Fibroblast of skin of scalp (primary cell): Measurements from ENCODE around the gene INHBC.

Experiments
- DNase-seq: peaks from one replicate; pipeline ENCODE4 v3.0.0-alpha.2; 2013

INHBC gene

DNA sequence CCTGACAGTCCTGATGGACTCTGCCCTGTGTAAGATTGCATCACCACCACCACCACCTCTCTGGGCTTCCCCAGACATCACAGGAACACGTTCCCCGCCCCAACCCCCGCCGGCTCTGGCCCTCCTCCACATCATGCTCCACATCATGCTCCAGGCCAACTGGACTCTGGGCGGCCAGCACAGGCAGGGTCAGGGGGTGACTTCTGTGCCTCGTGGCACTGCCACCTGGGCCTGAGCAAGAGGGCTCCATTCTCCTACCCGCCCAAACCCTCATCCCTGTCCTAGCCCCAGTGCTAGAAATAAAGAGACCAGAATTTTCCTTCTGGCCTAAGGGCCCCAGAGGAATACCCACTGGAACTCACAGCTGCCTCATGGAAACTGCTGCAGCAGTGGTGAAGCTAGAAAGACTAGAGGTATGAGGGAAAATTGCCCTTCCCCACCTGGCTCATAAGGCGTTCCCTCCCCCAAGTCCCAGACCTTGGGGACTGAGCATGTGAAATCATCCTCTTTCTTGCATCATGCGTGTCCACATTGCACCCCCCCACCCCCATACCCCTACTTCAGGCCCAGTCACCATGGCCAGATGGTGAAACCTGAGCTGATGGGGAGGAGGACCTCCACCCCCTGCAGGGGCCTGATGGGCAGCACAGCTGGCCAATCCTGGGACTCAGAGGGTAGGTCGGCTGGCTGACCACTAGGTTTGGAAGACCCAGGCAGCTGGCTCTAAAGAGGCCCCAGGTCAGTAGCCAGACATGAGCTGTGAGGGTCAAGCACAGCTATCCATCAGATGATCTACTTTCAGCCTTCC, 20.2 kb downstream of the INHBC start, which contains the start of gene INHBE:
INHBE (plus strand) TSS at position 742 of the 808 bp plus-strand sequence. CDS start 230 bp downstream, outside the sequence.
- peak; percentile 98 for DNase-seq

DNA sequence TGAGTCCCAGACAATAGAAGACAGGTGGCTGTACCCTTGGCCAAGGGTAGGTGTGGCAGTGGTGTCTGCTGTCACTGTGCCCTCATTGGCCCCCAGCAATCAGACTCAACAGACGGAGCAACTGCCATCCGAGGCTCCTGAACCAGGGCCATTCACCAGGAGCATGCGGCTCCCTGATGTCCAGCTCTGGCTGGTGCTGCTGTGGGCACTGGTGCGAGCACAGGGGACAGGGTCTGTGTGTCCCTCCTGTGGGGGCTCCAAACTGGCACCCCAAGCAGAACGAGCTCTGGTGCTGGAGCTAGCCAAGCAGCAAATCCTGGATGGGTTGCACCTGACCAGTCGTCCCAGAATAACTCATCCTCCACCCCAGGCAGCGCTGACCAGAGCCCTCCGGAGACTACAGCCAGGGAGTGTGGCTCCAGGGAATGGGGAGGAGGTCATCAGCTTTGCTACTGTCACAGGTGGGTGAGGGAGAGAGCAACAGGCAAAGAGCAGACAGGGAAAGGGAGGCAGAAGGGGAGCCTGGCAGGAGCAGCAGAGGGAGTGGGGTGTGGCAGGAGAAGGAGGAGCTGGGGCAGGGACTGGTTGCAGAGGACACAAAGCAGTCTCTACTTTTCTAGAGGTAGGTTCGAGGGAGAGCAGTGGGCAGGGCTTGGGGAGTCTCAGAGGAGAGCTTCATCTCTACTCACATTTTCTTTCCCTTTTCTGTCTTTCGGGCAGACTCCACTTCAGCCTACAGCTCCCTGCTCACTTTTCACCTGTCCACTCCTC, 21.0 kb downstream of the INHBC start:
- peak; percentile 33 for DNase-seq

DNA sequence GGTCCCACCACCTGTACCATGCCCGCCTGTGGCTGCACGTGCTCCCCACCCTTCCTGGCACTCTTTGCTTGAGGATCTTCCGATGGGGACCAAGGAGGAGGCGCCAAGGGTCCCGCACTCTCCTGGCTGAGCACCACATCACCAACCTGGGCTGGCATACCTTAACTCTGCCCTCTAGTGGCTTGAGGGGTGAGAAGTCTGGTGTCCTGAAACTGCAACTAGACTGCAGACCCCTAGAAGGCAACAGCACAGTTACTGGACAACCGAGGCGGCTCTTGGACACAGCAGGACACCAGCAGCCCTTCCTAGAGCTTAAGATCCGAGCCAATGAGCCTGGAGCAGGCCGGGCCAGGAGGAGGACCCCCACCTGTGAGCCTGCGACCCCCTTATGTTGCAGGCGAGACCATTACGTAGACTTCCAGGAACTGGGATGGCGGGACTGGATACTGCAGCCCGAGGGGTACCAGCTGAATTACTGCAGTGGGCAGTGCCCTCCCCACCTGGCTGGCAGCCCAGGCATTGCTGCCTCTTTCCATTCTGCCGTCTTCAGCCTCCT, 21.6 kb downstream of the INHBC start:
- peak; percentile 73 for DNase-seq

DNA sequence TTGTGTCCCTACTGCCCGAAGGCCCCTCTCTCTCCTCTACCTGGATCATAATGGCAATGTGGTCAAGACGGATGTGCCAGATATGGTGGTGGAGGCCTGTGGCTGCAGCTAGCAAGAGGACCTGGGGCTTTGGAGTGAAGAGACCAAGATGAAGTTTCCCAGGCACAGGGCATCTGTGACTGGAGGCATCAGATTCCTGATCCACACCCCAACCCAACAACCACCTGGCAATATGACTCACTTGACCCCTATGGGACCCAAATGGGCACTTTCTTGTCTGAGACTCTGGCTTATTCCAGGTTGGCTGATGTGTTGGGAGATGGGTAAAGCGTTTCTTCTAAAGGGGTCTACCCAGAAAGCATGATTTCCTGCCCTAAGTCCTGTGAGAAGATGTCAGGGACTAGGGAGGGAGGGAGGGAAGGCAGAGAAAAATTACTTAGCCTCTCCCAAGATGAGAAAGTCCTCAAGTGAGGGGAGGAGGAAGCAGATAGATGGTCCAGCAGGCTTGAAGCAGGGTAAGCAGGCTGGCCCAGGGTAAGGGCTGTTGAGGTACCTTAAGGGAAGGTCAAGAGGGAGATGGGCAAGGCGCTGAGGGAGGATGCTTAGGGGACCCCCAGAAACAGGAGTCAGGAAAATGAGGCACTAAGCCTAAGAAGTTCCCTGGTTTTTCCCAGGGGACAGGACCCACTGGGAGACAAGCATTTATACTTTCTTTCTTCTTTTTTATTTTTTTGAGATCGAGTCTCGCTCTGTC, 22.3 kb downstream of the INHBC start:
- DNase-seq = no peak

DNA sequence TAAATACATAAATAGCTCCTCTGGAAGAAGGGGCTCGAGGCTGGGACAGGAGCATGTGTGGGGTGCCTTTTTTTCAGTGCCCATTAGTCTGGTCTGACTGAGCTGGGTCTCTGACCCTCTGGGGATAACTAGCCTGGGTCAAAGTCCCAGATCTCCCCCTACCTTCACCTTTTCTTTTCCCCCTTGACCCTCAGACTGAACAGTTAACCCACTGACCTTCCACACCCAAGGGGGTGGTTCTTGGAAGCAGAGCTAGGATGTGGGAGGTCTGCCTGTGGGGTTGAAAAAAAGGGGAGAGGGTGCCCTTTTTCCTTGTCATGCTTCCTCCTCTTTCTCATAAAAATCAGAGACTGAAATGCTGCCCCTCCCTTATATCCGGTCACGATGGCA, 24.1 kb downstream of the INHBC start:
- DNase-seq = no peak

DNA sequence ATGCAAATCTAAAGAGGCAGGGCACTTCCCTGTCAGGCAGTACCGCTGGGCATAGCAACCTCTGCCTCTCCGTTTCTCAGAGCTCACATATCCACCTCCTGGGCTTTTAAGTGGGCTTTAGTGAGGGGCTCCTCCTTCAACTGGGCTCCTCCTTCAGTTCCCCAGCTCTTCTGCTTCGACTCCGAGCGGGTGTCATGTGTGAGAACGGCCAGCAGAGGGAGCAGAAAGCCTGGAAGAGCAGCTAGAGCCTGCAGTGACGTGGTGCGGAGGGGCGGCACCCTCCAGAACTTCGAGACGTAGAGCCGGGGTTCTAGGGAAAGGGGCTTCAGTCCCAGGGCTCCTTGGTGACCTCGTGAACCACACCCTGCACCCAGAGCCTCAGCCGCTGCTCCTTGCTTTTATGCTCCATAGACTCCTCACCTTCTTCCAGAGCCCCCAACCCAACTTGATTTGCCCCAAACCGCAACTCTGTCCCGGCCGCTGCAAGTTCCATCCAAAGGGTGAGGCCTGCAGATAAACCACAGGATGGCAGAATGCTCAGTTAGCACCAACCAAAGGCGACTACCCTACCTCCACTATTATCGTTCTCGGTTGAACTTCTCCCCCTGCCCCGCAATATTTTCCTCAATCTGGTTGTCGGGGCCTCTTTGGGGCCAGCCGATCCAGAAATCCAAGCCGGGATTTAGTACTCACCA, 24.6 kb downstream of the INHBC start:
- DNase-seq = peak; percentile 98

DNA sequence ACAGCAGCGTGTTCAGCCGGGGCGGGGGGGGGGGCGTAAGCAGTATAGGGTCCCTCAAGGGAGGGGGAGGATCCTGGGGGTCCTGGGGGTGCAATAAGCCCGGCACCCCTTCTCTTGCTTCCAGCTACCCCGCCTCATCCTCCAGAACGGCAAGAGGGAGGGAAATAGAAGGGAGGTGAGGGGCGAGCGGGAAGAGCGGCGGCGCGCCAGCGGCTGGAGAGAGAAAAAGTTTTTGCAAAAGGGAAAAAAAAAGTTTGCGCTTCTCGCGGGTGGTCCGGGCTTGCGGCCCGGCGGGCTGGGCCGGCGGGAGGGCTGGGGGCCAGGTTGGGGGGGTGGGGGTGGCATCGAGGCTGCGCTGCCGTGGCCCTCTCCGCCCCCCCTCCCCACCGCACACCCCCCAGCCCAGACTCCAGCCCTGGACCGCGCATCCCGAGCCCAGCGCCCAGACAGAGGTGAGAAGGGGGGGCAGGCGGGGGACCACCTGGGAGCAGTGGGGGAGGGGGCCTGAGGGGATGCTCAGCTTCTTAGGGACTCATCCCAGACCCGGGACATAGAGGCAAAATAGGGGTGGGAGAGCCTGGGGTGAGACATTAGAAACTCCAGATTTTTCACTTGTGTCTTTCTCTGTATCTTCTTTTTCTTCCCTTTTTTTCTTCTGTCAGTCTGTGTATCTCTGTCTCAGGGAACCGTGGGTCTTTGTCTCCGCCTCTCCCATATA, 25.3 kb downstream of the INHBC start, which contains the start of gene GLI1:
GLI1 (plus strand) TSS at position 36 of the 718 bp plus-strand sequence. CDS start 3,907 bp downstream, outside the sequence.
- DNase-seq = no peak

DNA sequence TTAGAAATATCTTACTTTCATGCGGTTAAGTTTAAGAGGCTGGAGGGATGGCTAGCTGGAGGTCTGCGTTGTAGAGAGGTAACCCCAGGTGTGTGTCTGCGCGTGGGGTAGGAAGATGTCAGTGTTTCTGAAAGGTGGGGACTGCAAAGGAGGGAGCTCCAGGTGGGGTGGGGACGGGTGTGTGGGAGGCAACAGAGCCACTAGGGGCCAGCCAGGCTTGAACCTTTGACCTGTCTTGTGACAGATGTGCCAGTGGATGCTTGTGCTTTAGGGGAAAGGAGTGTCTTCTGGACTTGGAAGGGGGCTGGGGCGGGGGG, 25.8 kb downstream of the INHBC start:
- DNase-seq = no peak

DNA sequence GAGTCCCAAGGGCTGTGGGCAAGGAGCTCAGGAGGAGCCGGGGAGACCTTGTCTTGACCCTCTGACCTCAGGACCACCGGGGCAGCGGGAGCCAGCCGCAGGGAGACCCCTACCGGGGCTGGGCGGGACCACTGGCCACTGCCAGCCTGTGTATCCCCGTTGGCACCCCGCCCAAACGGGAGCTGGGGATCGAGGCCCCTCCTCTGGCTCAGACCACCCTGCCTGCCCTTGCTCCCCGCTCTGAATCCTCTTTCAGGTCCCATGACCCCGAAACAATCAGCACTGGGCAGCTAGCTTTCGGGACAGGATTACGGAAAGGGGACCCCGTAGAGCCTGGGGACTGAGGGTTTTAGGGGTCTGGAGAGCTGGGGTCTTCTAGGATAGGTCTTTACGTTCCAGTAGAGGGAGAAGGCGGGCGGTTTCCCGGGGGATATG, 26.3 kb downstream of the INHBC start:
- peak; percentile 26 for DNase-seq

DNA sequence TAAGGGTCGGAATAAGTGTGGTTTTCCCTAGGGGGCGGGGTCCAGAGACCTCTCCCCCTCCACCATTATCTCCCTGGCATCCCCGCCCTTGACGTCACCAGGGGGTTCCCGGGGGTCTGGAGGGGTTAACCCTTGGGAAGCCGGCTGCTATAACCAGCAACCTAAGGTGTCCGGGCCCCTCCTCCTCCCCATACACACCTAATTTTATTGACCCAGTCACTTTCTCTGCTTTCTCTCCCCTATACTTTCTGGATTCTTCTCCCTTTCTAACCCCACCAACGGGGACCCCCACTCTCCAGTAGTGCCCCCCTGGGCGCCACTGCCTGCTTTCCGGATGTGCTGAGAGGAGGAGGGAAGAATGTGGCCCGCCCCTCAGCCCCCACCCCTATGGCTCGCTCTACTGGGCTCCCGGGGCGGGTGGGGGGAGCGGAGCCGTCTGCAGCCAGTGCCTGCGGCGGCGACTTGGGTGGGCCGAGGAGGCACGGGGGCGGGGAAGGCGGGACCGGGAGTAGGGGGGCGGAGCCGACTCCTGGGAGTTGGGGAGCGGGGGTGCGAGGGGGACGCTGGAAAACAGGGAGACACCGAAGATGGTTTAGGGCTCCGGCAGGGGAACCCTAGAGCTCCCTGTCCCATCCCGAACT, 26.8 kb downstream of the INHBC start:
- peak; percentile 90 for DNase-seq

DNA sequence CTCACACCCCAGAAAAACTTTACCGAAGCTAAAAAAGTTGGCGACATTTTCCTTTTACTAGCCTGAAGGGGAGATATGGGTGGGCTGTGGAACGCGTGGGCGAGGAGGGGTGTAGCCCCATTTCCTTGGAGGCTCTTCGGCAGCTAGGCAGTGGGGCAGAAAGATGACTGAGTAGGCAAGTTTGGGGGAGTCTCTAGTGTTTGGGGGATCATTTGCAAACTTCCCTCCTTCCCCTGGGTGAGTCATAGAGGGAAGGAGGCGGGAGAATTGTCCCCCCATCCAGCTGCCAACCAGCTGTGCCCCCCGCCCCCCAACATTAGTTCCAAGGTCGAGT, 27.3 kb downstream of the INHBC start:
- no peak for DNase-seq

DNA sequence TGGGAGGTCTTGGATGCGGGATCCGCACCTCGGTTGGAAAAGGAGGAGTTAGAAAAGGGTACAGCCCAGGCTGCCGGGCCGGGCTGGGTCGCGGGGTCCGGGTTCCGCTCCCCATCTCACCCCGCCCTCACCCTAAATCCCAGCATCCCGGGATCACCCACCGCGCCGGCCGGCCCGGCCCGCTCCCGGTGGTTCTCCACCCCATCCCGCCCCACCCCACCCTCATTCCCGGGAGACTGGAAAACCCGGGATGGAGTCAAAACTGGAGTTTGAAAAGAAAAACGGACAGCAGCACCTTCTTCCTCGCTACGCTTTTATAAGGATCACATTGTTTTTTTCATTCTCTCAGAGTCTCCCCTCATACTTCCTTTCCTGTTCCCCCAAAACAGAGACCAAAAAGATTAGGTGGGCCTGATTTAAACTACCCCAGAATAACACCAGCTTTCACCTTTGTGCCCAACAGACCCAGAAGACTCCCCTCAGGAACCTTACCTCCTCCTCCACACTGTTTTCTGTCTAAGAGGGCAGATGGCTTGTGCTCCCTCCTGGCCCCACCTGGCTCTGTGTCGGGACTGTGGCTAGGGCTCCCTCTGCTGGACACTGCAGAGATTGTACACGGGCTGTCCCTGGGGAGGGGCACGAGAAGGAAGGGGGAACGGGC, 27.8 kb downstream of the INHBC start:
- peak; percentile 94 for DNase-seq

DNA sequence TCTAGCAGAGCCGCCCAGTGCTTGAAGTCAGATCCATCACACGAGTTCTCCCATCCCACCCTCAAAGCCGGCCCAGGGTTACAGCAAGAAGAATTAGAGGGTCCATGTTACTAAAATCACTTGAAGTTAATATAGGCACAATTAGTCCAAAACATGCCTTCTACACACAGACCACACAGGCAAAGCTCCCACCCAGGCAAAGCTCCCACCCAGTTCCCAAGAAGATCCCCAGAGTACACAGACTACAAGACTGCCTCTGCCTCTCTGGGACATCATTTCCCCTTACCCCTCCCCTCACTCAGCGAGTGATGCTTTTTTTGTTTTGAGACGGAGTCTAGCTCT, 28.3 kb downstream of the INHBC start:
- DNase-seq = no peak

DNA sequence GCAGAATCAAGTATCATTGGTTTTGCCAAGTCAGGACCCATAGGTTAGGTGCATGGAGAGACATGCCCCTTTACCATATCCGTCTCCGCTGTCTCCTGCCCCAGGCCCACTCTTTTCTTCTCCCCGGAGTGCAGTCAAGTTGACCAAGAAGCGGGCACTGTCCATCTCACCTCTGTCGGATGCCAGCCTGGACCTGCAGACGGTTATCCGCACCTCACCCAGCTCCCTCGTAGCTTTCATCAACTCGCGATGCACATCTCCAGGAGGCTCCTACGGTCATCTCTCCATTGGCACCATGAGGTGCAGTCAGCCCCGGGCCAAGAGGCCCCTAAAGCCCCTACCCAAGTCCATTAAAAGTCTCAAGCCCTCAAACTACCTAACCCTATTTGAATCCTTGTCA, 30.0 kb downstream of the INHBC start:
- DNase-seq = no peak

DNA sequence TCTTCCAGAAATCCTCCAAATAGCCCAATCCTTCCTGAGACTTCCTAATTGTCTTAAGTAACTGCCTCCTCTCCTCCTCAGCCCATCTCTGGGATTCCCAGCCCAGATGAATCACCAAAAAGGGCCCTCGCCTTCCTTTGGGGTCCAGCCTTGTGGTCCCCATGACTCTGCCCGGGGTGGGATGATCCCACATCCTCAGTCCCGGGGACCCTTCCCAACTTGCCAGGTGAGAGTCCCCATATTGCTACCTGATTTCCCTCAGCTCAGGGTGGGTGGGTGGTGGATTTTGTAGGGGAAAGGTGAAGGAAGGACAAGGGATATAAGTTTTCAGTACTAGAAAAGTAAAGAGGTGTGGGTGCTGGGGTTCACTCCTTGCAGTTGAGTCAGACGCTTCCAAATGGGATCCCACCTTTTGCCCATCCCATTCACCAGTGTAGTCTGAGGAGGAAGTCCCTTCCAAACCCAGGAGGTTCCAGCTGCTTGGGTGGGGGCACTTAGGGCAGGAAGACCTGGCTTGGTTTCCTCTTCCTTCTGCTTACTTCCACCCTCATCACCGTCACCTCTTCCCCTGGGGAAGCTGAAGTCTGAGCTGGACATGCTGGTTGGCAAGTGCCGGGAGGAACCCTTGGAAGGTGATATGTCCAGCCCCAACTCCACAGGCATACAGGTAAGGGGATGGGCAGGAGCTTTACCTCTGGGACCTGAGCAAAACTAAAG, 30.6 kb downstream of the INHBC start:
- no peak for DNase-seq

DNA sequence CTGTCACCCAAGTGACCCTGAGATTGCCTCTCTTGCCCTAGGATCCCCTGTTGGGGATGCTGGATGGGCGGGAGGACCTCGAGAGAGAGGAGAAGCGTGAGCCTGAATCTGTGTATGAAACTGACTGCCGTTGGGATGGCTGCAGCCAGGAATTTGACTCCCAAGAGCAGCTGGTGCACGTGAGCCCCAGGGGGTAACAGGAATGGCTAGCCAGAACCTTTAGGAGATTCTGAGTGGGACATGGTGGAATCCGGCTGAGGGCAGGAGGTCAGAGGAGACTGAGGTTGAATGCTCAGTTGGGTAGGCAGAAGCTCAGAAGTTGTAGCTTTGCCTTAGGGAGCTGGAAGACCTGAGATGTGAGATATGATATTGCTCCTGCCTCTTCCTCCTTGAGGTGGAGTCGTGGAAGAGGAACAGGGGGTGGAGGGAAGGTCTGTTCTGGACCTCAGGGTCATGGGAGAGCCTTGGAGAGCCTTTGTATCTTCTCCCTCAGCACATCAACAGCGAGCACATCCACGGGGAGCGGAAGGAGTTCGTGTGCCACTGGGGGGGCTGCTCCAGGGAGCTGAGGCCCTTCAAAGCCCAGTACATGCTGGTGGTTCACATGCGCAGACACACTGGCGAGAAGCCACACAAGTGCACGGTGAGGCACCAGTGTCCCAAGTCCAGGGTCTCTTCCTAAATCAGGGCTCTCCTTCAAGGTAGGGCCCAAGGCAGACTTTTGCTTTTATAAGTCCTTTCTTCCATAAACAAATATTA, 31.3 kb downstream of the INHBC start:
- no peak for DNase-seq

DNA sequence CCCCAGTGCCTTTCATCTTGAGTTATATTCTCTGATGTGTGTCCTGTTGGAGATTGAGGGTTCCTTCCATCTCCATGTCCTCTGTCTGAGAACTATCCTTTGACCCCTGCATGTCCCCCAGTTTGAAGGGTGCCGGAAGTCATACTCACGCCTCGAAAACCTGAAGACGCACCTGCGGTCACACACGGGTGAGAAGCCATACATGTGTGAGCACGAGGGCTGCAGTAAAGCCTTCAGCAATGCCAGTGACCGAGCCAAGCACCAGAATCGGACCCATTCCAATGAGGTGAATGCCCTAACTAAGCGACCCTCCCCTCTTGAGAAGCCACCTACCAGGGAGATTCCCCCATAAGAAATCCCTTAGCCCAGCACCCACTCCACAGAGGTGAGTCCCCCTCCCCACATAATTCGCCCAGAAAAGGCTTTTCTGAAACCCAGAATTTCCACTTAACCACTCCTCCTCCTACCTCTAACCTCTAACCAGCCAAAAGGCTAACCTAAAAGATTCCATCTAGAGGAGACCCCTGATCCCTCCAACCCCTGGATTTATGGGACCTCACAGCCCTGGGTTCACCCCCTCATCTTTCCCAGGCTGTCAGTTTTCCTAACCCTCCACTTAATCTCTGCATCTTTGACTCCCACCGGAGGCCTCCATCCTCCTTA, 32.8 kb downstream of the INHBC start:
- no peak for DNase-seq

DNA sequence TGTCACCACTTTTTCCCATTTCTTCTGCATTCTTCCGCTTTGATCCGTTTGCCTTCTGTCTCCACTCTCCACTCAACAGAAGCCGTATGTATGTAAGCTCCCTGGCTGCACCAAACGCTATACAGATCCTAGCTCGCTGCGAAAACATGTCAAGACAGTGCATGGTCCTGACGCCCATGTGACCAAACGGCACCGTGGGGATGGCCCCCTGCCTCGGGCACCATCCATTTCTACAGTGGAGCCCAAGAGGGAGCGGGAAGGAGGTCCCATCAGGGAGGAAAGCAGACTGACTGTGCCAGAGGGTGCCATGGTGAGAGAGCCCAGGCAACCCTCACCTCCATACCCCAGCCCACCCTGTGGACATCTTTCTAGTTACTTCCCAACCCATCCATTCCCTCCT, 33.3 kb downstream of the INHBC start:
- no peak for DNase-seq
